K562 (cell line): Measurements from ENCODE around the gene ZNF335. TPM values are rescaled to one million over a fixed set of nuclear protein-coding genes. Genes with fewer than 3 reads are reported as not detected.

ENCODE experiments used
- ESRRA ChIP-seq: fragments of 450-650 bp; IDR thresholded peaks from 2 replicates; pipeline ENCODE4 v1.6.1; 2014; ENCODE audit warnings: low read depth, mild to moderate bottlenecking, moderate library complexity, borderline replicate concordance
- GABPA ChIP-seq: fragments of 200-800 bp; sonication (Bioruptor generic); conservative IDR thresholded peaks from 2 replicates; pipeline ENCODE4 v1.6.1; 2016; ENCODE audit warnings: low read depth, missing genetic modification characterization, missing compliant biosample characterization
- GATAD2B ChIP-seq: fragments of 450-650 bp; IDR thresholded peaks from 2 replicates; pipeline ENCODE4 v1.6.1; 2017; ENCODE audit warnings: mild to moderate bottlenecking, borderline replicate concordance
- GTF2A2 ChIP-seq: IDR thresholded peaks from 2 replicates; pipeline ENCODE4 v1.6.1; 2016; ENCODE audit warnings: mild to moderate bottlenecking, missing genetic modification characterization, missing compliant biosample characterization
- HEY1 ChIP-seq: fragments of 250-450 bp; sonication (Bioruptor Pico); IDR thresholded peaks from 2 replicates; pipeline ENCODE4 v1.5.0; 2020; ENCODE audit warnings: mild to moderate bottlenecking, moderate library complexity, borderline replicate concordance
- HNRNPLL ChIP-seq: fragments of 200-400 bp; formaldehyde crosslinking; IDR thresholded peaks from 2 replicates; pipeline ENCODE4 v1.6.1; 2017; ENCODE audit warnings: low read length, low read depth, mild to moderate bottlenecking; ENCODE audit not compliant: poor library complexity, severe bottlenecking
- MEF2A ChIP-seq: IDR thresholded peaks from 2 replicates; pipeline ENCODE4 v1.6.1; 2011; ENCODE audit warnings: low read depth, mild to moderate bottlenecking, low read length, moderate library complexity; ENCODE audit not compliant: control insufficient read depth
- NRF1 ChIP-seq, 2 experiments: fragments of 450-650 bp; IDR thresholded peaks in 1 of 2; conservative IDR thresholded peaks in 1 of 2; 2 replicates each; pipeline ENCODE4 v1.6.1; 2014; ENCODE audit warnings: mild to moderate bottlenecking in 2 of 2
- RBM25 ChIP-seq: fragments of 200-400 bp; formaldehyde crosslinking; IDR thresholded peaks from 2 replicates; pipeline ENCODE4 v1.6.1; 2018; ENCODE audit warnings: low read length, low read depth, moderate library complexity; ENCODE audit not compliant: severe bottlenecking
- SMARCA5 ChIP-seq: fragments of 450-650 bp; IDR thresholded peaks from 2 replicates; pipeline ENCODE4 v1.6.1; 2016
- SMARCE1 ChIP-seq: fragments of 450-650 bp; IDR thresholded peaks from 2 replicates; pipeline ENCODE4 v1.7.1; 2016; ENCODE audit warnings: mild to moderate bottlenecking
- TAF1 ChIP-seq: IDR thresholded peaks from 2 replicates; pipeline ENCODE4 v1.6.1; 2011; ENCODE audit warnings: mild to moderate bottlenecking, low read length, moderate library complexity; ENCODE audit not compliant: insufficient read depth, control insufficient read depth, severe bottlenecking; ENCODE audit errors: extremely low read depth
- TEAD1 ChIP-seq, 2 experiments: fragments of 450-650 bp in 1 of 2; sonication (generic) in 1 of 2; formaldehyde crosslinking; IDR thresholded peaks; 2 replicates each; pipeline versions ENCODE4 v1.4.0 to v1.8.0; 2020 to 2022; ENCODE audit warnings: mild to moderate bottlenecking in 2 of 2, missing genetic modification reagents in 1 of 2
- ZFP36 ChIP-seq: fragments of 150-350 bp; IDR thresholded peaks from 2 replicates; pipeline ENCODE4 v1.6.1; 2018; ENCODE audit warnings: low read length, low read depth; ENCODE audit not compliant: partially characterized antibody
- ZNF23 ChIP-seq: fragments of 250-450 bp; sonication (Bioruptor Pico); IDR thresholded peaks from 2 replicates; pipeline ENCODE4 v1.4.0; 2020; ENCODE audit warnings: mild to moderate bottlenecking
- ZNF41 ChIP-seq: fragments of 250-450 bp; sonication (Bioruptor Pico); conservative IDR thresholded peaks from 2 replicates; pipeline ENCODE4 v1.4.0; 2020; ENCODE audit warnings: mild to moderate bottlenecking
- polyA plus RNA-seq, 8 experiments: library from polyadenylated mRNA; depleted of rRNA in 4 of 8; stranded (reverse) in 5 of 8; unstranded in 3 of 8; fragments of >200 nt; fragmentation: Nextera tagmentation in 2 of 8; fragmentation: Illumina TruSeq in 1 of 8; extraction: Ambion mirVana in 2 of 8; extraction: Trizol in 1 of 8; gene quantifications; 2 replicates each; pipeline versions ENCODE4 v1.2.1 to v1.2.3, GENCODE V29; 2011 to 2014; ENCODE audit warnings: inconsistent platforms in 1 of 8, missing spikeins in 1 of 8
- total RNA-seq, 7 experiments: library from RNA; depleted of rRNA in 6 of 7; stranded (reverse); fragments of >200 nt in 6 of 7; fragmentation: Illumina TruSeq in 2 of 7; extraction: Trizol in 2 of 7; gene quantifications; 2 replicates each; pipeline versions ENCODE4 v1.2.1 to v1.2.3, GENCODE V29; 2011 to 2021; ENCODE audit warnings: low replicate concordance in 1 of 7
- TF ChIP-seq, protein P1 (sequence below): sonication (generic); formaldehyde crosslinking; IDR thresholded peaks from 2 replicates; pipeline ENCODE4 v1.8.0; 2023; ENCODE audit warnings: missing genetic modification reagents, mild to moderate bottlenecking, borderline replicate concordance
- TF ChIP-seq, protein P2 (sequence below), 2 experiments: IDR thresholded peaks in 1 of 2; conservative IDR thresholded peaks in 1 of 2; 2 replicates each; pipeline ENCODE4 v1.6.1; 2016; ENCODE audit warnings: low read depth in 2 of 2, mild to moderate bottlenecking in 1 of 2, missing compliant biosample characterization in 1 of 2, missing genetic modification characterization in 1 of 2, moderate library complexity in 1 of 2
- TF ChIP-seq, protein P3 (sequence below): conservative IDR thresholded peaks from 2 replicates; pipeline ENCODE4 v1.6.1; 2011; ENCODE audit warnings: low read depth, mild to moderate bottlenecking, low read length; ENCODE audit not compliant: control insufficient read depth

ZNF335 gene
- total and polyA plus RNA-seq, 9 of the 15 experiments (the other 6 are each of a cell fraction or from before 2014, with no cell fraction given) = 0.39 to 16.0 (median 7.6) TPM

DNA sequence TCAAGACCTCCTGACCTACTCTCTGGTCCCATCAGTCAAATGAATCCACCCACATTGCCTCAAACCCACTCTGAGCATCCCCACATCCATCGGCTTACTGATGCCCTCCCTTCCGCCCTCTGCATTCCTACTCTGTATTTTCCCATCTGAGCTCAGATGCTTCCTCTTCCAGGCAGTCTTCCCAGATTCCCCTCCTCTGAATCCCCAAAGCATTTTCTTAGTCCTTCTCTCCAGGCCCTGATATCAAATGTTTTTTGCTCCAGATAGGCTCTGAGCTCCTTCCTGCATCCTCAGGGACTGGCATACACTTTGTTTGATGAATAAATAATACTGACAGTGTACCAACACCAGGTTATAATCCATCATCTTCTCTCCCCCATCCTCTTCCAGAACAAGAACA lies 63.9 kb downstream of the ZNF335 start (continued):
- TF ChIP-seq ZNF41 (CRISPR knock-in tag) (no peak), GATAD2B (no peak), TEAD1 (CRISPR knock-in tag; IDR thresholded peaks at IDR 0.05) (no peak), GABPA (no peak), TAF1 (no peak), RBM25 (peak; percentile 61), SMARCA5 (peak; percentile 64; the same call in 1 of the 2 replicates), HEY1 (CRISPR knock-in tag) (no peak), SMARCE1 (no peak), HNRNPLL (no peak), MEF2A (no peak), GTF2A2 (tag) (no peak), ESRRA (no peak), ZNF23 (CRISPR knock-in tag) (no peak), ZFP36 (peak; percentile 99), NRF1 (conservative IDR thresholded peaks at IDR 0.05 in 1 of 2, IDR thresholded peaks at IDR 0.05 in 1 of 2) (no peak)
- TF ChIP-seq, protein P1, sequence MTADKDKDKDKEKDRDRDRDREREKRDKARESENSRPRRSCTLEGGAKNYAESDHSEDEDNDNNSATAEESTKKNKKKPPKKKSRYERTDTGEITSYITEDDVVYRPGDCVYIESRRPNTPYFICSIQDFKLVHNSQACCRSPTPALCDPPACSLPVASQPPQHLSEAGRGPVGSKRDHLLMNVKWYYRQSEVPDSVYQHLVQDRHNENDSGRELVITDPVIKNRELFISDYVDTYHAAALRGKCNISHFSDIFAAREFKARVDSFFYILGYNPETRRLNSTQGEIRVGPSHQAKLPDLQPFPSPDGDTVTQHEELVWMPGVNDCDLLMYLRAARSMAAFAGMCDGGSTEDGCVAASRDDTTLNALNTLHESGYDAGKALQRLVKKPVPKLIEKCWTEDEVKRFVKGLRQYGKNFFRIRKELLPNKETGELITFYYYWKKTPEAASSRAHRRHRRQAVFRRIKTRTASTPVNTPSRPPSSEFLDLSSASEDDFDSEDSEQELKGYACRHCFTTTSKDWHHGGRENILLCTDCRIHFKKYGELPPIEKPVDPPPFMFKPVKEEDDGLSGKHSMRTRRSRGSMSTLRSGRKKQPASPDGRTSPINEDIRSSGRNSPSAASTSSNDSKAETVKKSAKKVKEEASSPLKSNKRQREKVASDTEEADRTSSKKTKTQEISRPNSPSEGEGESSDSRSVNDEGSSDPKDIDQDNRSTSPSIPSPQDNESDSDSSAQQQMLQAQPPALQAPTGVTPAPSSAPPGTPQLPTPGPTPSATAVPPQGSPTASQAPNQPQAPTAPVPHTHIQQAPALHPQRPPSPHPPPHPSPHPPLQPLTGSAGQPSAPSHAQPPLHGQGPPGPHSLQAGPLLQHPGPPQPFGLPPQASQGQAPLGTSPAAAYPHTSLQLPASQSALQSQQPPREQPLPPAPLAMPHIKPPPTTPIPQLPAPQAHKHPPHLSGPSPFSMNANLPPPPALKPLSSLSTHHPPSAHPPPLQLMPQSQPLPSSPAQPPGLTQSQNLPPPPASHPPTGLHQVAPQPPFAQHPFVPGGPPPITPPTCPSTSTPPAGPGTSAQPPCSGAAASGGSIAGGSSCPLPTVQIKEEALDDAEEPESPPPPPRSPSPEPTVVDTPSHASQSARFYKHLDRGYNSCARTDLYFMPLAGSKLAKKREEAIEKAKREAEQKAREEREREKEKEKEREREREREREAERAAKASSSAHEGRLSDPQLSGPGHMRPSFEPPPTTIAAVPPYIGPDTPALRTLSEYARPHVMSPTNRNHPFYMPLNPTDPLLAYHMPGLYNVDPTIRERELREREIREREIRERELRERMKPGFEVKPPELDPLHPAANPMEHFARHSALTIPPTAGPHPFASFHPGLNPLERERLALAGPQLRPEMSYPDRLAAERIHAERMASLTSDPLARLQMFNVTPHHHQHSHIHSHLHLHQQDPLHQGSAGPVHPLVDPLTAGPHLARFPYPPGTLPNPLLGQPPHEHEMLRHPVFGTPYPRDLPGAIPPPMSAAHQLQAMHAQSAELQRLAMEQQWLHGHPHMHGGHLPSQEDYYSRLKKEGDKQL (CRISPR knock-in tag) = no peak
- TF ChIP-seq, protein P2, sequence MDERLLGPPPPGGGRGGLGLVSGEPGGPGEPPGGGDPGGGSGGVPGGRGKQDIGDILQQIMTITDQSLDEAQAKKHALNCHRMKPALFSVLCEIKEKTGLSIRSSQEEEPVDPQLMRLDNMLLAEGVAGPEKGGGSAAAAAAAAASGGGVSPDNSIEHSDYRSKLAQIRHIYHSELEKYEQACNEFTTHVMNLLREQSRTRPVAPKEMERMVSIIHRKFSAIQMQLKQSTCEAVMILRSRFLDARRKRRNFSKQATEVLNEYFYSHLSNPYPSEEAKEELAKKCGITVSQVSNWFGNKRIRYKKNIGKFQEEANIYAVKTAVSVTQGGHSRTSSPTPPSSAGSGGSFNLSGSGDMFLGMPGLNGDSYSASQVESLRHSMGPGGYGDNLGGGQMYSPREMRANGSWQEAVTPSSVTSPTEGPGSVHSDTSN (CRISPR knock-in tag; IDR thresholded peaks at IDR 0.05; ENCODE audit: low read depth) = no peak
- TF ChIP-seq, protein P2 (tag; conservative IDR thresholded peaks at IDR 0.05; ENCODE audit: low read depth) = no peak
- TF ChIP-seq, protein P3, sequence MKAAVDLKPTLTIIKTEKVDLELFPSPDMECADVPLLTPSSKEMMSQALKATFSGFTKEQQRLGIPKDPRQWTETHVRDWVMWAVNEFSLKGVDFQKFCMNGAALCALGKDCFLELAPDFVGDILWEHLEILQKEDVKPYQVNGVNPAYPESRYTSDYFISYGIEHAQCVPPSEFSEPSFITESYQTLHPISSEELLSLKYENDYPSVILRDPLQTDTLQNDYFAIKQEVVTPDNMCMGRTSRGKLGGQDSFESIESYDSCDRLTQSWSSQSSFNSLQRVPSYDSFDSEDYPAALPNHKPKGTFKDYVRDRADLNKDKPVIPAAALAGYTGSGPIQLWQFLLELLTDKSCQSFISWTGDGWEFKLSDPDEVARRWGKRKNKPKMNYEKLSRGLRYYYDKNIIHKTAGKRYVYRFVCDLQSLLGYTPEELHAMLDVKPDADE = no peak
